T-helper 2 cell treated with Interferon-gamma antibody and Interleukin-4, amounts not matched to agents 5 μg/mL and 100 μg/mL, for 36 hours (primary cell): Measurements from ENCODE around the gene SEPTIN14.
"Not testable (repeated sequence)": the region's sequence is repeated elsewhere in the genome, so short reads cannot be mapped to it uniquely, and the experiment has no call there.

Source experiments
- DNase-seq: peaks from one replicate; pipeline ENCODE4 v3.0.0; 2021; ENCODE audit warnings: low spot score
- H3K27ac Mint-ChIP-seq: one replicate; pipeline ENCODE4 v1.8.0; 2021; ENCODE audit warnings: mild to moderate bottlenecking, mixed read lengths
- H3K27me3 Mint-ChIP-seq: one replicate; pipeline ENCODE4 v1.8.0; 2021; ENCODE audit warnings: low read depth, mixed read lengths
- H3K36me3 Mint-ChIP-seq: one replicate; pipeline ENCODE4 v1.8.0; 2021; ENCODE audit warnings: low read depth, mixed read lengths
- H3K4me1 Mint-ChIP-seq: one replicate; pipeline ENCODE4 v1.8.0; 2021; ENCODE audit warnings: low read depth, mixed read lengths
- H3K4me3 Mint-ChIP-seq: one replicate; pipeline ENCODE4 v1.8.0; 2022; ENCODE audit warnings: mild to moderate bottlenecking, moderate library complexity, mixed read lengths
- H3K9me3 Mint-ChIP-seq: one replicate; pipeline ENCODE4 v1.8.0; 2021; ENCODE audit warnings: mixed read lengths

Gene SEPTIN14

DNA sequence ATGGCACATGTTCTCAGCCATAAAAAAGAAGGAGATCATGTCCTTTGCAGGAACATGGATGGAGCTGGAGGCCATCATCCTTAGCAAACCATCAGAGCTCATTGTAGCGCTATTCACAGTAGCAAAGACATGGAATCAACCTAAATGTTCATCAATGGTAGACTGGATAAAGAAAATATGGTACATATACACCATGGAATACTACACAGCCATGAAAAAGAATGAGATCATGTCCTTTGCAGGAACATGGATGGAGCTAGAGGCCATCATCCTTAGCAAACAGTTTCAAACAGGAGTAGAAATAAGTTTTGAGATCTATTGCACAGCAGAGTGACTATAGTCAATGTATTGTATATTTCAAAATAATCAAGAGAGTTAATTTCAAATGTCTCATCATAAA is 17.4 kb downstream of the SEPTIN14 start:
- H3K9me3 Mint-ChIP-seq, H3K27me3 Mint-ChIP-seq, DNase-seq, H3K4me1 Mint-ChIP-seq, H3K36me3 Mint-ChIP-seq, H3K27ac Mint-ChIP-seq, H3K4me3 Mint-ChIP-seq: not testable (repeated sequence)

DNA sequence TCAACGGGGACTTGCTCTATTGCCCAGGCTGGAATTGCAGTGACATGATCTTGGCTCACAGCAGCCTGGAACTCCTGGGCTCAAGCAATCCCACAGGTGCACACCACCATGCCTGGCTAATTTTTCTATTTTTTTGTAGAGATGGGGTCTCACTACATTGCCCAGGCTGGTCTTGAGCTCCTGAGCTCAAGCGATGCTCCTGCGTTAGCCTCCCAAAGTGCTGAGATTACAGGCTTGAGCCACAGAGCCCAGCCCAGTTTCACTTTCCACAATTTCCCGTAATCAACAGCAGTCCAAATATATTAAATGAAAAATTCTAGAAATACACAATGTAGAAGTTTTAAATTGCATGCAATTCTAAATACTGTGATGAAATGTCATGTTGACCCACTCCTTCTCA is 24.0 kb downstream of the SEPTIN14 start:
- H3K27me3 Mint-ChIP-seq, result no peaks in the 10 kb centered on the region
- DNase-seq, result no peak
- no peaks in the 10 kb centered on the region for H3K36me3 Mint-ChIP-seq
- H3K4me3 Mint-ChIP-seq, result no peak overlapping the region
- no peaks in the 10 kb centered on the region for H3K9me3 Mint-ChIP-seq
- no peaks in the 10 kb centered on the region for H3K4me1 Mint-ChIP-seq
- no peak overlapping the region for H3K27ac Mint-ChIP-seq

DNA sequence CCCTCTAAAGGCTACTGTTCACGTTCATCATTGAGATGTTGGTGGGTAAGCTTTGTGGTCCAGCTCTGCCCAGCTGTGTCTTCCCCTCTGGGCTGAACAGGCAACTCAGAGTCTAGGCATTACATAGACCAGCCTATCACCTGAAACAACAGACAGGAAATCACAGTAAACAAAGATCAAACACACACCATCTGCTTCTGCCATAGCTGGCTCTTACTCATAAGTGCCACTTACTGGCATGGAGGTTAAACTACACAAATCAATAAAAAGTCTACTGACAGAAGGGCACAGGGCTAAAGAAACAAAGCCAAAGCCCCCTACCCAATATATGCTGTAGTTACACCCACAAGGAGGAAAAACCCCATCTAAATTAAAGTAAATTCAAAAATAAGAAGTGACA is 35.0 kb downstream of the SEPTIN14 start:
- DNase-seq, result no peak
- H3K9me3 Mint-ChIP-seq, result peaks cover 38% of the 10 kb centered on the region
- H3K4me1 Mint-ChIP-seq, result no peaks in the 10 kb centered on the region
- no peak overlapping the region for H3K4me3 Mint-ChIP-seq
- no peak overlapping the region for H3K27ac Mint-ChIP-seq
- no peaks in the 10 kb centered on the region for H3K27me3 Mint-ChIP-seq
- no peaks in the 10 kb centered on the region for H3K36me3 Mint-ChIP-seq

DNA sequence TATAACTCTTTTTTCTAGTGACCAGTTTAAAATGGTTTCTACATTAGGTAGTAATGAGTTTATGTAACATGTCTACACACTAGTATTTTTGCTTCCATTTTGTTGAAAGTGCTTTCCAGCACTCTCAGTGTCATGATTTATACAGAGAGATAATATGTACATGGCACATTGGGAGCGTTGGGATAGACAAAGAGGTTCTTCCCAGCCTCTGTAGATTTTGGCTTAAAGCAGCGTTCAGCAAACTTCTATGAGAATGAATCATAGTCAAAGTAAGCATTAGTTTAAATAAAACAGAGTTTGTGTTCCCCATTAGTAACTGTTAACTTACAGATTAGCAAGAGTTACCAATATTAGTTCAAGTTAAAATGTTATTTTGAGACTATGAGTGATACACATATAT is 43.9 kb downstream of the SEPTIN14 start:
- Mint-ChIP-seq H3K4me3 (no peak overlapping the region), H3K27me3 (no peaks in the 10 kb centered on the region), H3K4me1 (no peaks in the 10 kb centered on the region), H3K36me3 (no peaks in the 10 kb centered on the region), H3K9me3 (peaks cover 24% of the 10 kb centered on the region), H3K27ac (no peak overlapping the region)
- no peak for DNase-seq

DNA sequence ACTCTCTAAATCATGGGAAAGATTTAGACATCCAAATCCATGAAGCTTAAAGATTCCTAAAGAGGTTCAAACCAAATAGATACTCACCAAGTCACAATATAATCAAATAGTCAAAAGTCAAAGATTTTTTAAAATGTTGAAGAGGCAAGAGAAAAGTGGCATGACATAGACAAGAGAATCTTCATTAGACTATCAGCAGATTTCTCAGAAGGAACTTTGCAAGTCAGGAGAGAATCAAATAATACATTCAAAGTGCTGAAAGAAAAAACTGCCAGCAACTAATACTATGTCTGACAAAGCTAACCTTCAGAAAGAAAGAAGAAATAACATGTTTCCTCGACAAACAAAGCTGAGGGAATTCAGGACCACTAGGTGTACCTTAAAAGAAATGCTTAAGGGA is 65.3 kb downstream of the SEPTIN14 start:
- not testable (repeated sequence) for H3K36me3 Mint-ChIP-seq, H3K4me1 Mint-ChIP-seq, DNase-seq, H3K27me3 Mint-ChIP-seq, H3K27ac Mint-ChIP-seq, H3K4me3 Mint-ChIP-seq
- peaks cover 16% of the 10 kb centered on the region for H3K9me3 Mint-ChIP-seq

DNA sequence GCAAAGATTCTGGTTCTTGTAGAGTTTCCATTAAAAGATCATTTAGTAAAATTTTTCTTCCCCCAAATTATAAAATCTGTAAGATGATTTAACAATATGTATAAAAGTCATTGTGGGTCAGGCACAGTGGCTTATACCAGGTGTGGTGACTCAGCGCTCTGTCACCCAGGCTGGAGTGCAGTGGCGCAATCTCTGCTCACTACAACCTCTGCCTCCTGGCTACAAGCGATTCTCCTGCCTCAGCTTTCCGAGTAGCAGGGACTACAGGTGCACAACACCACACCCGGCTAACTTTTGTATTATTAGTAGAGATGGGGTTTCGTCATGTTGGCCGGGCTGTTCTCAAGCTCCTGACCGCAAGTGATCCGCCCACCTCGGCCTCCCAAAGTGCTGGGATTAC is 68.0 kb downstream of the SEPTIN14 start:
- Mint-ChIP-seq H3K36me3 (no peaks in the 10 kb centered on the region), H3K4me1 (no peaks in the 10 kb centered on the region), H3K9me3 (peaks cover 16% of the 10 kb centered on the region), H3K27ac (no peak overlapping the region), H3K4me3 (no peak overlapping the region), H3K27me3 (no peaks in the 10 kb centered on the region)
- no peak for DNase-seq

DNA sequence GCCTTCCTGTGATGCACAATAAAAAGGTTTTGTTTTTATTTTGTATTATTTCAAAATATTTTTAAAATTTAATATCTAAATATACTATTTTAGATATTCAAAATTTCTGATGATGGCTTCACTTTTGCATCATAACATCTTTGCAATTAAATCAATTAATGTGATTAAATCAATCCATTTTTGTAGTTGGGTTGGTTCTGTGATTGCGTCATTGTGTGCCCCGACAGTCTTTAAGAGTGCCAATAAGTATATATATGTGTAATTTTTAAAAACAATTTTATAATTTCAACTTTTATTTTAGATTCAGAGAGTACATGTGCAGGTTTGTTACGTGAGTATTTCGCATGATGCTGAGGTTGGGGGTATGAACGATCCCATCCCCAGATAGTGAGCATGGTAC is 70.5 kb downstream of the SEPTIN14 start:
- no peaks in the 10 kb centered on the region for H3K4me1 Mint-ChIP-seq
- no peaks in the 10 kb centered on the region for H3K36me3 Mint-ChIP-seq
- no peaks in the 10 kb centered on the region for H3K27me3 Mint-ChIP-seq
- peaks cover 12% of the 10 kb centered on the region for H3K9me3 Mint-ChIP-seq
- no peak for DNase-seq
- H3K27ac Mint-ChIP-seq, result no peak overlapping the region
- no peak overlapping the region for H3K4me3 Mint-ChIP-seq

DNA sequence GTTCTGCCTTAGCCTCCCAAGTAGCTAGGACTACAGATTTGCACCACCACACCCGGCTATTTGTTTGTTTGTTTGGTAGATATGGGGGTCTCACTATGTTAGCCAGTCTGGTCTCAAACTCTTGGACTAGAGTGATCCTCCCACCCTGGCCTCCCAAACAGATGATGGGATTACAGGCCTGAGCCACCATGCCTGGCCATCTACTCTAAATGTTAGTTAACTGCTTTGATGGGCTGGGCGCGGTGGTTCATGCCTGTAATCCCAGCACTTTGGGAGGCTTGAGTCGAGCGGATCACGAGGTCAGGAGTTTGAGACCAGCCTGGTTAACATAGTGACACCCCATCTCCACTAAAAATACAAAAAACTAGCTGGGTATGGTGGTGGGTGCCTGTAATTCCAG is 74.8 kb downstream of the SEPTIN14 start:
- no peak for DNase-seq
- H3K27me3 Mint-ChIP-seq, result no peaks in the 10 kb centered on the region
- no peak overlapping the region for H3K27ac Mint-ChIP-seq
- no peaks in the 10 kb centered on the region for H3K36me3 Mint-ChIP-seq
- H3K4me3 Mint-ChIP-seq, result no peak overlapping the region
- no peaks in the 10 kb centered on the region for H3K4me1 Mint-ChIP-seq
- no peaks in the 10 kb centered on the region for H3K9me3 Mint-ChIP-seq

DNA sequence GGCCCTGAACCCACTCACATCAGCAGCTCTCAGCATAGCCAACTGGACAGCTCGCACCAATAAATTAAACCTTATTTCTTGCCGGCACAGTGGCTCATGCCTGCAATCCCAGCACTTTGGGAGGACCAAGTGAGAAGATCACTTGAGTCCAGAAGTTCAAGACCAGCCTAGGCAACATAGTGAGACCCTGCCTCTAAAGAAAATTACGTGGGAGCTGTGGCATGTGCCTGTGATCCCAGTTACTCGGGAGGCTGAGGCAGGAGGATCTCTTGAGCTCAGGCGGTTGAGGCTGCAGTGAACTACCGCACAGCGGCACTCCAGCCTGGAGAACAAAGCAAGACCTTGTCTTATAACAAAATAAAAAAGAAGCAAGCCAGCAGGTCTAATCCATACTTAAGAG is 75.7 kb downstream of the SEPTIN14 start:
- Mint-ChIP-seq H3K27me3 (no peaks in the 10 kb centered on the region), H3K27ac (no peak overlapping the region), H3K36me3 (no peaks in the 10 kb centered on the region), H3K4me1 (no peaks in the 10 kb centered on the region), H3K4me3 (no peak overlapping the region), H3K9me3 (no peaks in the 10 kb centered on the region)
- no peak for DNase-seq

DNA sequence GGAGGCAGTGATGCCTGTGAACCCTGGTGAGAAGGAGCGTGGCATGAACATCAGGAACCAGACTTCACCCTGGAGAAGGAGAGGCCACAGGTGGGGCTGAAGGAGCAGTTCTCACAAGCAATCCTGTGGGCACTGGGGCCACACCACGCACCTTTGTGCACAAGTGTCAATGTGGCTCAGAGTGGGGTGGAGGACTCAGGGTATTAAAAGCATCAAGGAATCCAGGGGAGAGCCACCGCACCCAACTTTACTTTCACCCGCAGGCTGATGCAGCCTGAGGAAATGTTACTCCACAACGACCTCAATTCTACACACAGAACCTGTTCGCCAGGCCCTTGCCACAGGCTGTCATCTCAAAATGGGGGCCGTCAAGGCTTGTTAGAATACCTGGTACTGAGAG is 77.1 kb downstream of the SEPTIN14 start:
- H3K4me3 Mint-ChIP-seq, H3K9me3 Mint-ChIP-seq, H3K36me3 Mint-ChIP-seq, H3K27ac Mint-ChIP-seq, H3K4me1 Mint-ChIP-seq, DNase-seq, H3K27me3 Mint-ChIP-seq: not testable (repeated sequence)

DNA sequence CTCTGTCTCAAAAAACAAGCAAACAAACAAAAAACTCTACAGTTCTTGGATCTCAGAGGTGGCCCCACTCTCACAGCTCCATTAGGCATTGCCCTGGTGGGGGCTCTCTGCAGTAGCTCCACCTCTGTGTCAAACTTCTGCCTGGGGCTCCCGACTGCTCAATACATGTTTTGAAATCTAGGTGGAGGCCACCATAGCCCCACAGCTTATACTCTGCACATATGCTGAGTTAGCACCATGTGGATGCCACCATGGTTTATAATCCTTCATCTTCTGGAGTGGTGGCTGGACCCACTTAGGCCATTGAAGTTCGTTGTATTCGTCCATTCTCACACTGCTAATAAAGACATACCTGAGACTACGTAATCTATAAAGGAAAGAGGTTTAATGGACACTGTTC is 78.4 kb downstream of the SEPTIN14 start:
- Mint-ChIP-seq H3K9me3 (peaks cover 5% of the 10 kb centered on the region), H3K4me1 (no peaks in the 10 kb centered on the region), H3K4me3 (no peak overlapping the region), H3K27me3 (no peaks in the 10 kb centered on the region), H3K27ac (no peak overlapping the region), H3K36me3 (no peaks in the 10 kb centered on the region)
- DNase-seq, result no peak

DNA sequence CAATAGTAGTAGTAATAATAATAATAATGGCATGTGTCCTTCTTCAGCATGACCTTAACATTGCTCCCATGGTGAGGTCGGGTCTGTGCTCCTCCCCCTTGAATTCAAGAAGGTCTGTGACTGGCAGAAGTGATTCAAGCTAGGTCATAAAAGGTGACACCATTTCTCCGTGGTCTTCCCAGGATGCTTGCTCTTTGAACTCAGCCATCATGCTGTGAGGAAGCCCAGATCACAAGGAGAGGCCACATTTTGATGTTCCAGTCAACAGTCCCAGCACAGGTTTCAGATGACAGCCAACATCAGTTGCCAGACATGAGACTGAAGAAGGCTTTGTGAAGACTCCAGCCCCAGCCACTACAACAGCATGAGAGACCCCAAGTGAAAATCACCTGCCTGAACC is 83.9 kb downstream of the SEPTIN14 start:
- Mint-ChIP-seq H3K36me3 (no peaks in the 10 kb centered on the region), H3K4me3 (no peak overlapping the region), H3K9me3 (peaks cover 5% of the 10 kb centered on the region), H3K27ac (no peak overlapping the region), H3K27me3 (no peaks in the 10 kb centered on the region), H3K4me1 (no peaks in the 10 kb centered on the region)
- DNase-seq, result no peak

DNA sequence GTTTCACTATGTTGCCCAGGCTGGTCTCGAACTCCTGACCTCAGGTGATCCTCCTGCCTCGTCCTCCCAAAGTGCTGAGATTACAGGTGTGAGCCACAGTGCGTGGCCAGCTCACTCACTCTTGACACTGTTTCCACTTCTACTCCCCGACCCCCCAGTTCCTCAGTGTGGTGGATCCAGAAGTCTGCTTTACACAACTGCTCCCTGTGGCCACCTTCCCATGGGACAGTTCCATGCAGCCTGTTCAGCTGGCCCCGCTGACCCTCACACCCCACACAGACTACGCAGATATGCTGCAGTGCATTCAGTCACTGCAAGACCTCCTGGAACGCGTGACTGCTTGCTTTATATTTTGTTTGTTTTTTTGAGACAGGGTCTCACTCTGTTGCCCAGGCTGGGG is 86.4 kb downstream of the SEPTIN14 start:
- Mint-ChIP-seq H3K27ac (no peak overlapping the region), H3K4me3 (no peak overlapping the region), H3K27me3 (no peaks in the 10 kb centered on the region), H3K4me1 (no peaks in the 10 kb centered on the region), H3K36me3 (no peaks in the 10 kb centered on the region), H3K9me3 (peaks cover 5% of the 10 kb centered on the region)
- no peak for DNase-seq

DNA sequence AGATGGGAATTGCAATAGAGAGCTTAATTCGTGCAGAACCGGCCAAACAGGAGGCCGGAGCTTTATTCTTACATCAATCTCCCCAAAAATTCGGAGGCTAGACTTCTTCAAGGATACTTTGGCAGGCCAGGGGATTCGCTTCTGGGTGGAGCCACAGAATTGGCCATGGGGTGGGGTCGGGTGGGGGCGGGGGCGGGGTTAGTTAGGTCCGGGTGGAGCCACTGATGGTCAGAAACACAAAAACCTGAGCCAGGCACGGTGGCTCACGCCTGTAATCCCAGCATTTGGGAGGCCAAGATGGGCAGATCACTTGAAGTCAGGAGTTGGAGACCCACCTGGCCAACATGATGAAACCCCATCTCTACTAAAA is 87.5 kb downstream of the SEPTIN14 start:
- Mint-ChIP-seq H3K36me3 (peaks cover 2% of the 10 kb centered on the region), H3K4me1 (no peaks in the 10 kb centered on the region), H3K27me3 (no peaks in the 10 kb centered on the region), H3K9me3 (no peaks in the 10 kb centered on the region), H3K27ac (no peak overlapping the region), H3K4me3 (no peak overlapping the region)
- DNase-seq, result no peak

DNA sequence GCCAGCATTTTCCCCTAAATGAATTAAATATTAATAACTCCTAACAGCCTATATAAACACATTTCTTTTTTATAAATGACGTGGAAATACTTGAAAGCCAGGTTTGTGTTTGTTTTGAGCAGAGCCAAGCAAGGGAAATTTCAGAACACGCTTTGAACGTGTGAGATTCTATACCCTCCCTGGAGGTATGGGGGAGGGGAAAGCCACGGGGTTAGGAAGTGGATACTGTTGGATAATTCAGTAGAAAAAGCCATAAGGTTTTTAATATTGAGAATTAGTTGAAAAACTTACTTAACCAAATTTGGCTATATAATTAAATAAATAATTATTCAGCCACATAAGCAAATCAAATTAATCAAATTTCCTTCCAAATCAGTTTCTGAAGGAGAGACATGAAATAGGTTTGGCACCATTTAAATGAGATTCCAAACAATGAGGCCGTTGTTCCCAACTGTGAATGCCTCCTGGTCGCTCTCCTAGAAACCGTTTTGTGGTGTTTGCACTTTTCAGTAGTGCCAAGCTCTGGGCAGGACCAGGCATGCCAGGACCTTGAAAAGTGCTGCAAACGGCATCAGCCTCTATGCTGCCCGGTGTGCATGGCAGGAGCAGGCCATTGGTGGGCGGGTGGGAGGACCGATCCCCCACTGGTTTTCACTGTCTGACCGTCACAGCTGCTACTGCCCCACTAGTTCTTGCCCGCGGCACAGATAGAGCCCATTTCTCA is 88.1 kb downstream of the SEPTIN14 start:
- Mint-ChIP-seq H3K4me1 (no peaks in the 10 kb centered on the region), H3K36me3 (peaks cover 2% of the 10 kb centered on the region), H3K27ac (no peak overlapping the region), H3K27me3 (no peaks in the 10 kb centered on the region), H3K9me3 (no peaks in the 10 kb centered on the region), H3K4me3 (no peak overlapping the region)
- no peak for DNase-seq
